Tibial nerve (tissue), 3 donors: Measurements from ENCODE around the gene GABRD.

ENCODE experiments used
- CTCF ChIP-seq, 5 experiments: fragments of 200-600 bp in 3 of 5; fragments of 450-650 bp in 2 of 5; sonication (generic) in 3 of 5; IDR thresholded peaks; one replicate each; pipeline ENCODE4 v1.5.1; 2016 to 2019; ENCODE audit warnings: antibody characterized with exemption in 5 of 5, mild to moderate bottlenecking in 3 of 5, moderate library complexity in 2 of 5
- POLR2A ChIP-seq, 2 donors: fragments of 450-650 bp; IDR thresholded peaks; one replicate each; pipeline ENCODE4 v1.6.1; 2017; ENCODE audit warnings: antibody characterized with exemption in 2 of 2, mild to moderate bottlenecking in 2 of 2, moderate library complexity in 2 of 2

- TF ChIP-seq CTCF (IDR thresholded peaks at IDR 0.05) (no peak), POLR2A (IDR thresholded peaks at IDR 0.05) (no peak)
Observed at GRCh38 chr1:2074944-2075740, 56.0 kb downstream of the GABRD start.
